HG03457 (cell line): ENCODE results near the gene HOXA1.

Experiments used
- ATAC-seq: cut with Tn5 transposase; IDR thresholded peaks from one replicate; pipeline ENCODE4 v1.9.1; 2021; ENCODE audit warnings: moderate number of reproducible peaks; ENCODE audit not compliant: unreplicated experiment

Gene HOXA1

DNA sequence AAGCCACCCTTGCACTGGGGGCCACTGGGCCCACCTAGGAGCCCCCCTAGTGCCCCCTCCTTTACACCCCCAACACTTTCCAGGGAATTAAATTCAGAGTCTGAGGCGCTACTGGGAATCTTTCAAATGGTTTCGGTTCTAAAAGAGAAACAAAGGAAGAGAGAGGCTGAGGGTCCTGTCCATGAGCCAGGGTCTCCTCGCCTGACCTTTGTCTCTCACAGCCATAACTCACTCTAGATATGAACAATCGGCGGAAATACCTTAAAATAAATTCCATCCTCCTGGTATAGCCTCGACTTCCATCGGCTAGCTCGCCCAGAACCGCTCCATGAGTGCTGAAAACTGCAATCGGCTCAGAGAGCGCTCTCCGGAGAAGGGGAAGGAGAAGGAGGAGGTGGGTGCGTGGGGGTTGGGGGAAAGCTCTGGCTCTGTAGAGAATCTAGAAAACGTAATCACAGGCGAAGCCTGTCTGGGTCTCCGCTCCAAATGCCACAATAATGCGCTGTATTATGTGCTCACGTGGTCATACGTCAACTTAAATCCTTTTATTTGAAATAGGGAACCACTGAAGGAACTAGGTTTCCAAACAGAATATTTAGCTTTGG lies 22.2 kb upstream of the HOXA1 start:
- ATAC-seq, result no peak

DNA sequence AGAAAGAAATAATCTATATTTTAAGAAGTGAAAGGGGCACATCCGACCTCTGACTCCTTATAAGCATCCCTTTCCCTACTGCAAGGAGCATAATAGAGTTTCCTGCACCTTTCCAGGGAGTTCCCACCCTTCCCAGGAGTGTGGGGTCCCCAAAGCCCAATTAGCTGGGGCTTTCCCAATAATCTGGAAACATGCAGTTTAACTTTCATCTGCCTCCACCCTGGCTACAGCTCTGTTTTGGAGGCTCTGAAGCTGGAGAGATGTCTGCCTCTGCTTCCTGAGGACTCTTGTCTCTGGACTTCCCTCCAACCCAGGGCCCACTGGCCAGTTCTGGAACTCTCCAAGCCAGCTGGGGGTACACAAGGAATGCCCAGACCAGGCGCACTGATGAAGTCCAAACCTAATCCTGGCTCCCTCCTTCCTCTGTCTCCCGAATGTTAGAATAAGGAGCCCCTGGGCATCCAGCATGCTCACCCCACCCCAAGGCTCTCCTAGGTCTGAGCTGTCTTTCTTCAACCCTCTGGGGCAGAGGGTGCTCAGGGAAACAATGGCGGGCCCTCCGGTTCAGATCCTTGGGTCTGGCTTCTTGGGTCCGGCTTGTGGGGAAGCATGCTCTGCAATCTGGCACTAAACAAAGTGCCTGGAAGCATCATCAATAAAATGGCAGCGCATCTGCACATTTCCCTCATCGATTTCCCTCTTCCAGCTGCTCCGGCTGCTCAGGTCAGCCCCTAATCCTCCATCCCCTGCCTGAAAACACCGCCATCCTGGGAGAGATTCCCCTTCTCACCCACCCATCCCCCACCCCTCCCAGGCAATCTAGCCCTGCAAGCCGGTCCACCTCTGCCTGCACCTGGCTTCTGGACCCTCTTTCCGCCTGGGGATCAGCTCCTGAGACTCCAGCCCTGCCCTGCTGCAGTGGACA lies 21.4 kb upstream of the HOXA1 start:
- no peak for ATAC-seq

DNA sequence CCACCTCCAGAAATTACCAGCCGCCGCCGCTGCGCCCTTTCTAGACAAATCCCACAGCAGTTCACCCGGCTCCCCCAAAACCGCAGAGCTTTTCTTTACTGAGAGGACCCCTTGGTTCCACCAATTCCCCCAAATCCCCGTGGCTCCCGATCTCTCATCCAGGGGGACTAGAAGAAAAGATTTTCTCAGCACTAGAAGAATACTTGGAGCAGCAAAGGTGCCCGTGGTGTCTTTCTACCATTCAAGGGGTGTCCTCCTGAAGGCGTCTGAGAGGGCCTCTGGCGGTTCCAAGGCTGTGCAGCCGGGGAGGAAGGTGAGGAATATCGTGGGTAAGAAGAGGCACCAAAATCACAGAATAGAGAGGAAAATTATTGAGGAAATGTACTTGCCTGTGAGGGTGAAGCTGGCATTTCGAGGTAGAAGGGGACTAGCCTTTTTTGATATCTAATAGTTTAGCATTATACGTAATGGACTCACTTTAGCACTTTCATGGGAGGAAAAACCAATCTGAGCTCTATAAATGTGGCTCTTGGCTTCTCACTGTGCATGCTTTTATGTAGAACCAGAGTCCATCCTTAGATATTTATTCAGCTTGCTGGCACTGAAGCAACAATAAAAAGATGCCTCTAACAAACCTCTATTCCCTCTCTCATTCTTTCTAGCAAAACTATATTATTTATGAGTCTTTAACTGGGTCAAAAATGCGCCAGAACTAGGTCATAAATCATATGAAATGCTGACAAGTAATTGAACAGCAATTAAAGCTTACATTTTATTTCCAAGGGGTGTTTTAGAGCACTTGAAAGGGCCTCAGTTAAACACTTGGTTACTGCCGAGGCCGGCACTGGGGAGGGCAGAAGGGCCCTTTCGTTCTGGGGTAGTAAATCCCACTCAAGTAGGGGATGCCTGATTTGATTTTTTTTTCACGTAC lies 20.5 kb upstream of the HOXA1 start:
- ATAC-seq, result no peak

DNA sequence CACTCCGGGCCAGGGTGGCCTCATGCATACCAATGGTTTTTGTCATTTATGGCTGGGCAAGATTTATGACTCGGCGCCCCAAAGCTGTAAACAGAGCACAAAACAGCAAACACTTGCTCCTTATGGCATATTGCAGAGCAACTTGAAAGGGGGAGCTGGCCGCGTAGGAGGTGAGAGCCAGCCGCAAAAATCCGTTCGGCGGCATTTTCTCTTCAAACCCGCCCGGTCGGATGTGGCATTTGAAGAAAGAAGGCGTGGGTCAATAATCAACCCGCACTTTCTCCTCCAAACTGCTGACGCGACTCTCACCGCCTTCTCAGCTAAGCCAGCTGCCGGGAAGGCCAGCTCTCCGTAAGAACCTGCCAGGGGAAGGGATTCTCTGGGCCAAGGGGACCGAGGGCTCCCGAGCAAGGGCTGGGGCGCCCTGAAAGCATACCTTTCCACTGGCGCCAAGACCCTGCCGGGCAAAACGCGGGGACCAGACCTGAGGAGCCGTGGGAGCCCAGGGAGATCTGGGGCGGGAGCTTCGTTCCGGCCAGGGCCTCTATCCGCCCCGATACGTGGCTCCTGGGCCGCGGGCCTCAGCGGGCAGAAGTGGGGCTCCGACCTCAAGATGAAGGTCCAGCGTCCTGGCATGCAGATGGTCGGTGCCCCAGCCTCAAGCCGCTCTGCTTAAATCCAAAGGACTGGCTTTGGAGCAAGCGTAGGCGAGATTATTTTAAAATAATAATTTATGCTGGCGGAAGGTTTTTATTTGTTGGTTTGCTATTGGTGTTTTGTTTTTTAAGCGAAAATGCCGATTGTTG lies 19.6 kb upstream of the HOXA1 start:
- ATAC-seq, result no peak

DNA sequence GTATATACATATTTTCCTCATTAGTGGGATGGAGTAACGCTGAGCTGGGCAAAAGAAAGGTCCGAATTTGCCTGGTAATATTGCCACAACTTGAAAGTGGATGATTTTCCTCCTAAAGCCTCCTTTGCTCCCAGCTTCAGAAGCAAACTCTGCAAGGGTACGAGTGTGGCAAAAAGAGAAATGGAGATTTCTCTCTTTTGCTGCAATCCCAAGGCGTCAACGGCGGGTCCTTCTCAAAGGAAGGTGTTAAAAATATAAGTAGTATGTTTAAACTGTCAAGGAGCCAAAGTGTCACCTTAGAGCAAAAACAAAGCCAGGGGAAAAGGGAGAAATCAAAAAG lies 19.1 kb upstream of the HOXA1 start:
- no peak for ATAC-seq

DNA sequence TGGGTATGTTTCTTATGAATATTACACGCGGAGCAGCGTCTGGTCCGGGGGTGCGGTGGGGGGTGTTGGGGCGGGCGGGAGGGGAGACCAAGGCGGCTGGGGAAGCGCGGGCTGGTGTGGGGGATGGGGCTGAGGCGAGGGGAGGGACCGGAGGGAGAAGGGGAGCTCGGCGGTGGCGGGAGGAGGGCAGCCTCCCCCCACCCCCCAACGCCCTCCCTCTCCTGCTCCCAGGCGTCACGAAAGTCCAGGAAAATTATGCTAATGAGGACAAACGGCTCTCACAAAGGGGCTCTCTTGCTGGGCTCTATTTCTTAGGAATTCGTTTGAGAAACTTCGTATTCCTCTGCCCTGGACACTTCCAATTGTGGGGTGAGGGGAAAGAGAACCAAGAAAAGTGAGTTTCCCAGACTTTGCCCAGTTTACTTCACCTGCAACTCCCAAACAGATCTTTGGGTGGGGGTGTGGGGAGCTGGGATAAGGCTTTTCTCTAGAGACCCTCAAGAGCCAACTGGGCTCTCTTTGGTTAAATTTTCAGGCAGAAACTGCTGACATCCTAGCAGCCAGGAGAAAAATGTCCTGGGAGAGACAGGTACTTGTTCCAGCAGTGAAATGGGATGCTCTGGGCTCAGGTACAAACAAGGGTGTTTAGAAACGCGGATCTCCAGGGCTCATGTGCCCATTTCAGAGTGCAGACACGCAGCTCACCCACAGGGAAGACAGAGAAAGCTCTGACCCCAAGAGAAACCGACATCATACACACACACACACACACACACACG lies 18.4 kb upstream of the HOXA1 start:
- ATAC-seq, result no peak

DNA sequence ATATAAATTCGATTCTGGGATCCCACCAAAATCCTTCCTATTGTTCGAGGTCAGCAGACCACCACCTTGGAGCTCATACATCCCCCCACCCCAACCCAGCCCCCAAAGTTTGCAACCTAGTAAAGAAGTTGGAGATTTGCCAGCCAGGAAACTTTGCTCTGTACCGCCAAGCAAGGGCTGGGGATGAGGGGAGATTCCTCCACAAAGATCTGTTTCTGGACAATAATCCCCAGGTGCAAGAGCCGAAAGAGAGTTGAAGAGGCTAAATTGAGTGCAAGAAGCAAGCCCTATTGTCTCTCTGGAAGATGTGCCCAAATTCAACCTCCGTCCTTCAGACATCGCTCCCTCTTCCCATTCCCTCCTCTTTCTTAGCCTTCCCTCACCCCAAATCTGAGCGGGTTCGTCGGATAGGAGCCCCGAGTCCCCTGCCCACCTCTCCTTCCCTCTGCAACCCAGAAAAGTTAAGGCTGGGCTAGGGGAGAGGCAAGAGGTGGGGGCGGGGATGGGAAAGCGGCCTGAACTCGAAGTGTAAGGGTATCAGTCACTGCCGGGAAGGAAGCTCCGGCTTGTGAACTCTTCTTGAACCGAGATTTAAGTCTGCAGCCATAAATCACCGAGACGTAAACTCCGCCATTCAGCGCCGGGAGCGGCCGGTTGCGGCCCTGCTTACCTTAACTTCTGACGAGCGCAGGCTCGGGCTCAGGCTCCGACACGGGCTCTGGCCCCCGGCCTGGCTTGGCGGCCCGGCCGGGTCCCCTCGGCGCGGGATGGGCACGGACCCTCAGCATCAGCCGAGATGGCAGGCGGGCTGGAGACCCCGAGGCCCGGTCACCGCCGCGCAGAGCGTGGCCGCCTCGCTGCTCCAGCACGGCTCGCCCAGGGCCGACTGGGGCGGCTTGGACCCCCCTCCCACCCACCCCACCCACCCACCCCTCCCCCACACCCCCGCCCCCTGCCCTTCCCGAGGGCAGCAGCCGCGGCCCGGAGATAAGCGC lies 17.5 kb upstream of the HOXA1 start:
- no peak for ATAC-seq

DNA sequence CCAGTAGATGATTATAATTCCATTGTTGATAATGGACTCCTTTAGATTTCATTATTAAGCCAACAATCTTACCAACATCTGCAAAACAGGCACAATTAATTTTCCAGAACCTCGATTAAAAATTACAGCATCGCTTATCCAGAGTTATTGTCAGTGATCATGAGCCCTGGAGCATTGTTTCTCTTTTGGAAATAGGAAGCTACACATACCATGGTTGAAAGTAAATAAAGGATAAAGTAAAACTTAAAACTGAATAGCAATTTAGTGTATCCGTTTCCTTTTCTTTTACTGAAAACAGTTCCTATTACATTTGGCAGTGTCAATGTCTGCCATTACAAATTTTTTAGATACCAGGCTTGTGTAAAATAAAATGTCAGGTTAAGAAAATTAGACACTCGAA lies 16.6 kb upstream of the HOXA1 start:
- ATAC-seq, result no peak

DNA sequence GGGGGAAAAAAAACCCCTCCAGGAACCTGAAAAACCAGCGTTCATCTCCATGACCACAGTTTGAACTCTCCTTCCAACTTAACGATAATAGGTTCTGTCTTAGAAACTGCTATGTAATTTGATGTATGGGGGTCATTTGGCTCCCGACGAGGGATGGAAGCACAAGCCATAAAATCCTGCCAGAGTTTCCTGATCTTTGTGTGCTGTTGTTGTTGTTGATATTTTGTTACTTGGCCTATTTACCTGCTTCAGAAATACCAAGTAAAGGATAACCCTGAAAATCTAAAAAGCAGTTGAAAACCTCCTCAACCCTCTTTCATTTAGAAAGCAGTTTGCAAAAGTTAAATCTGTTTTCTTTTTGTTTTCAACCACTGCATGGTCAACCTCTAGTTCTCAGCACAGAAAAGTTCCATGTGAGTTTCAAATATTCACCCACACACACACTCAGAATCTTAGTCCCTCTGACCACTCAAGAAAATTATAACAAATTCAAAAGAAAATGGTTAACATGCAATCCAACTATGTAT lies 16.0 kb upstream of the HOXA1 start:
- no peak for ATAC-seq

DNA sequence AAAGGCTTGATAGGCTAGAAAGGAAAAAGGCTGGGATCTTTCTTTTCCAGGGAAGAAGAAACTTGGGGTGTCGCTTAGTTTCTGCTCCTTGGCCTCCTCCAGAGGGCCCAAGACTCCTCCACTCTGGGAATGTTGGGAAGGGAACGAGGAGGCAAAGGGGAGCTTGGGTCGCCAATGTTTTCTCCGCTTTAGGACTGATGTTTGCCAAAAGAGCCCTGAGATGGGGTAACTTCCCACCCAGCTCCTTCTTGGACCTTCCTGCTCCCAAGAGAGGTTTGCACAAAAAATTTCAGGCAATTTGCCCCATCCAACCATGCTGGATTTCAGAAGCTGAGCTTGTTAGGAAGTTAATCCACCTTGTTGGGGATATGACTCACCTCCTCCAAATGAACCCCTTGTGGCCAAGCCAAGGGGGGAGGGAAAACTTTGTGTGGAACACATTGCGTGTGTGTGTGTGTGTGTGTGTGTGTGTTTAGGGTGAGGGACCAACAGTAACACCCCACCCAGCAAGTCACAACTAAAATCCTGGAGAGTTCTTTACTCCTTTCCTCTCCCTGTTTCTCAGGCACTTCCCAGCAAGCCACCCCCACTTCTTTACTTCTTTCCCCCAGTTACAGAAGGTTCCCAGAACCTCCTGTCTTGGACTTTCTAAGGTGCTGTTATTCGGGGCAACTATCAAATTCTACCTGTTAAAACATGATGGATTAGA lies 15.4 kb upstream of the HOXA1 start:
- ATAC-seq, result no peak

DNA sequence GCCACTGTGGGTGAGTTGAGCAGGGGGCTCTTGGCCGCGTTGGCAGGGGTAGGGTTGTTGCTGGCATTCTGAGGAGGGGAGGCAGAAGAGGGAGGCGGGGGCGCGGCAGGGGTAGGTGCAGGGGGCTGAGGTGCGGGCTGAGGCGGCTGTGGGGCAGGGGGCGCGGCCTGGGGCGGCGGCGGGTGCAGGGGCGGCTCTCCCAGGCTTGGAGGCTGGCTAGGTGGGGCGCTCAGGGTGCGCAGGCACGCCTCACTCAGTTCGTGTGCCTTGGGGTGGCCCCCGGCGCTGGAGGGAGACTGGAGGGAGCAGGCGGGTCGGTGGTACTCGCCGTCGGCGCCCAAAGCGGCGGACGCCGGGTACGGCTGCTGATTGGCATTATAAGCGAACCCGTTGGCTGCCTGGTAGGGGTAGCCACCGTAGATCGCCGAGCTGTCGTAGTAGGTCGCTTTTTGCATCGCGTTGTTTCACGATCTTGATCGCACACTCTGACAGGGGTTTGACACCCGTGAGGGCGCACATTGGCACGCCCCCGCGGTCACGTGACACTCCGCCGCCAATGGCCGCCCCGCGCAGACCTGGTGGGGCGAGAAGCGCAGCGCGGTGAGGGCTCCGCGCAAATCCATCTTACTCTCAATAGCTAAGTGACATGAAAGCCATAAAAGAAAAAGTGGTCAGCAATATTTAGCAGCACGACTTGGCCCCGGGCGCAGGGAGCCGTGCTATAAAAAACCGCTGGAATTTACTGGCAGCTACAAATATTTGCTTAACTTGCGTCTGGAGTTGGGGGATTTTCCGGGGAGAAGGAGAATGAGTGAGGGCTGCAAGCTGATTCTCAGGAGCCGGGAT lies 14.6 kb upstream of the HOXA1 start:
- no peak for ATAC-seq

DNA sequence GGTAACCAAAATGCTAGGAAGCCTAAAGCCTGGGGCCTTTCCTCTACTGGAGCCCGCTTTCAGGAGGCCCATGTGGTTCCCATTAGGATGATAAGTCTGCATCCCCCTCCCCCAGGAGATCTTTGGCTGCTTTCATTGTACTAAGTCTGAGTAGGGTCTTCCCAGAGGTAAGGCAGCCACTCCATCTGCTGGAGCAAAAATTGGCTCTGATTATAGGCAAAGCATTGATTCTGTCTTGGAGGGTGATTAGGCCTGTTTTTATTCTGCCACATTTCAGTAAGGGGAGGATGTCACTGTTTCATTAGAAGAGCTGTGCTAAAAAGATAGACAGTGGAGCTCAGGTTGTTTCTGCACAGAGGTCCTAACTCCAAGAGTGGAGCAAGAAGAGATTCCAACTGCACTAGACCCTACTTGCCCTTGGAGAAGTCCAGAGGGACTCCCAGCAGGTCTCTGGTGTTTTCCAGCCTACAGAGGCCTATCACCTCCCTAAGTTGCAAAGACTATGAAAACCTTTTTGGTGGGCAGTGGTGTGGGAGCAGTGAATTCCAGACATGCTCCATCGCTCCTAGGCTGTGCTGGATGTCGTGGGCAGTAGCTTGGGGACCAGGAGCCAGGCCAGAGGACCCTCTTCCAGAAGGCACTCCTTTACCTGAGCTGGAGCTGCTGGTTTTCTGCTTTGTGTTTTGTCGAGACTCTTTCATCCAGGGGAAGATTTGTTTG lies 13.8 kb upstream of the HOXA1 start:
- ATAC-seq, result no peak

DNA sequence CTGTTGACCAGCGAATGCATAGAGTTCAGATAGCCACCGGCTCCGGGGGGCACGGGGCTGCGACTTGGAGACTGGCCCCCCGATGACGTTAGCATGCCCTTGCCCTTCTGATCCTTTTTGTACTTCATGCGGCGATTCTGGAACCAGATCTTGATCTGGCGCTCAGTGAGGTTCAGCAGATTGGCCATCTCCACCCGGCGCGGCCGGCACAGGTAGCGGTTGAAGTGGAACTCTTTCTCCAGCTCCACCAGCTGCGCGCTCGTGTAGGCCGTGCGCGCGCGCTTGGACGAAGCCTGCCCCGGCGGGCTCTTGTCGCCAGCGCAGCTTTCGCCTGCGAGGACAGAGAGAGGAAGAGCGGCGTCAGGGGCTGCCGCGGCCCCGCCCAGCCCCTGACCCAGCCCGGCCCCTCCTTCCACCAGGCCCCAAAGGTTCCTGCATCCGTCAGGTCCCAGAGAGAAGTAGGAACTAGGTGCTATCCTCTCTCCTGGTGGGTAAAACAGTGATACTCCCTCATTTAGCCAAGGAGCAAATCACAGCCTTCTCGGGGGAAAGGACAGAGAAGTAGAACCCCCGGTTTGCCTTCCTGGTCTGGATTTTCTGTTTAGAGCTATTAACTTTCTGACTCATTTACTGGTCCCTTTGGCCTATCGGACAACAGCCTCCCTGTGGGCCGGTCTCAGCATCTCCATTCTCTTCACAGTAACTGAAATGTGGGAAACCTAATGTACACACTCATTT lies 12.8 kb upstream of the HOXA1 start:
- no peak for ATAC-seq

DNA sequence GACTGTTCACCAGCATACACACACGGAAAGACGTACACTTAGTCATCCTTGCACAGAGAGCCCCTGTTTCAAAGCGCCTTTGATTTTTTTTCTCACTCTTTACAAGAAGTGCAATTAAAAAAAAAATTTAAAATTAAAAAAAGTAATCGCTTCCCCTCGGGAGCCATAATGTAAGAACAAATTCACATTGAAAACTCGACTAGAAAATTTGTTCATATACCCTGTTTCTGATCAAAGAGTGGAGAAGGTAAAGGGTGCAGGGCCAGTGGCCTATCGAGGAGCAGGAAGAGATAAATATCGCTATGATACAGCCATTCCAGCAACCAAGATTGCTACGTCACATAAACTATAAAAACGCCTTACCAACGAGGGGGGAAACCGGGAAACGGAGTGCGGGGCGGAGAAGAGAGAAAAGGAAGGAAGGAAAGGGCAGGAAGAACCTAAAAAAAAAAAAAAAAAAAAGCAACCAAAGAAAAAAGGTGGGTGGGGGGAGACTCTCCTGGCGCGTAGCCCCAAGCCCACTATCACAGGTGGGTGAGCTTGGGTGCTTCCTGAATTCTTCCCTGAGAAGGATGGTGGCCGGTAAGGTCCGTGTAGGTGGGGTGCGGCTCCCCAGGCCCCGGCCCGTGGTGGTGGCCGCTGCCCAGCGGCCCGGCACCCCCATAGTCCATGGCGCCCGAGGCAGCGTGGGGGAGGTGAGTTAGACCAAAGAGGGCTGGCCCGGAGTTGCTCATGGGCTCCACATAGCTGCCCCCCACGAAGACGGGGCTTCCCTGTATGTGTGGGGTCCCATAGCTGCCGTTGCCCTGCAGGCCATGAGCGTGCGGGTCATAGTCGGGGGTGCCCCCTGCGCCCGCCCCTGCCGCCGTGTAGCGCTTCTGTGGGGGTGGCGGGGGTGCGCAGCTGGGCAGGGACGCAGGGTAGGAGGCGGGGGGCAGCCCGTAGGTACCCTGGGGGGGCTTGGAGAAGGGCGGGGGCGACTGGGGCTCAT lies 11.9 kb upstream of the HOXA1 start:
- no peak for ATAC-seq

DNA sequence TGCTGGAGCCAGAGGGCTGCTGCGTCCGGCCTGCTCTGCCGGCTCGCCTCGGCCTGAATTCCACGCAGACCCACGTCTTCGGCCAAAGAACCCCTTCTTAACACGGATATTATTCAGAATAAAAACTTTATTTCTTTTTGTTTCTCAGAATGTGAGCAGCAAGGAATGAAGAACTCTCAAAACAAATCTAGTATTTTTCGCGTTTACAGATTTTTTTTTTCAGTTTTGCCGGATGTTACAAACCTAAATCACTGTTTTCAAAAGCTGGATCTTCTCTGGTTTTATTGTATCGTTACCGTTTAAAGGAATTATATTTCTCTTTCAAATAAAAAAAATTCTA lies 11.1 kb upstream of the HOXA1 start:
- no peak for ATAC-seq
